SK-N-SH (cell line): ENCODE results near the gene MICAL2. TPM values are rescaled to one million over a fixed set of nuclear protein-coding genes. Genes with fewer than 3 reads are reported as not detected.

Source experiments
- CTCF ChIA-PET: fragments of 300-600, 350-600 bp; formaldehyde crosslinking; extraction: SDS; loops from one replicate; lab custom pipeline; 2021; lab: Yijun Ruan, JAX
- POLR2A ChIA-PET: fragments of 350-600 bp; sonication (Branson Sonifier 250); formaldehyde crosslinking; extraction: SDS; loops from one replicate; lab custom pipeline; 2020; ENCODE audit warnings: antibody characterized with exemption, inconsistent platforms; lab: Yijun Ruan, JAX
- DNase-seq: peaks from one replicate; pipeline ENCODE4 v3.0.0; 2012
- H2AFZ ChIP-seq: fragments of 200-600 bp; sonication (generic); 2 replicates; pipeline ENCODE4 v1.8.1; 2016; ENCODE audit warnings: antibody characterized with exemption, mild to moderate bottlenecking, low read depth
- H3F3A ChIP-seq: fragments of 200-600 bp; sonication (generic); replicated peaks from 2 replicates; pipeline ENCODE3; 2016; ENCODE audit warnings: antibody characterized with exemption, mild to moderate bottlenecking; ENCODE audit not compliant: insufficient read depth
- H3K27ac ChIP-seq, 2 experiments: fragments of 200-500 bp in 1 of 2; fragments of 200-600 bp in 1 of 2; sonication (Bioruptor generic) in 1 of 2; sonication (generic), shearing (Covaris generic) in 1 of 2; 2 replicates each; pipeline versions ENCODE4 v1.5.1 to v1.6.1; 2014 to 2016; ENCODE audit warnings: low read depth in 2 of 2, inconsistent platforms in 1 of 2, low read length in 1 of 2, mild to moderate bottlenecking in 1 of 2, mixed read lengths in 1 of 2
- H3K27me3 ChIP-seq: fragments of 200-600 bp; sonication (generic), shearing (Covaris generic); 2 replicates; pipeline ENCODE4 v1.6.1; 2016; ENCODE audit warnings: mixed run types; ENCODE audit not compliant: insufficient read depth
- H3K36me3 ChIP-seq, 2 experiments: fragments of 200-500 bp in 1 of 2; fragments of 200-600 bp in 1 of 2; sonication (Bioruptor generic) in 1 of 2; sonication (generic) in 1 of 2; replicated peaks in 1 of 2; 2 replicates each; pipeline versions ENCODE3 to v1.5.1; 2014 to 2016; ENCODE audit warnings: low read length in 1 of 2, mild to moderate bottlenecking in 1 of 2; ENCODE audit not compliant: insufficient read depth in 2 of 2, control insufficient read depth in 1 of 2
- H3K4me1 ChIP-seq, 2 experiments: fragments of 200-500 bp in 1 of 2; fragments of 200-600 bp in 1 of 2; sonication (Bioruptor generic) in 1 of 2; sonication (generic), shearing (Covaris generic) in 1 of 2; 2 replicates each; pipeline versions ENCODE4 v1.5.1 to v1.6.1; 2014 to 2016; ENCODE audit warnings: low read depth in 1 of 2, low read length in 1 of 2, mixed run types in 1 of 2; ENCODE audit not compliant: insufficient read depth in 2 of 2, control insufficient read depth in 1 of 2
- H3K4me2 ChIP-seq: fragments of 200-600 bp; sonication (generic), shearing (Covaris generic); 2 replicates; pipeline ENCODE4 v1.6.1; 2017; ENCODE audit warnings: mixed run types
- H3K4me3 ChIP-seq, 2 experiments: fragments of 200-500 bp in 1 of 2; fragments of 200-600 bp in 1 of 2; sonication (Bioruptor generic) in 1 of 2; sonication (generic), shearing (Covaris generic) in 1 of 2; 2 replicates each; pipeline versions ENCODE4 v1.5.1 to v1.8.1; 2014 to 2016; ENCODE audit warnings: low read depth in 2 of 2, inconsistent platforms in 1 of 2, low read length in 1 of 2, mild to moderate bottlenecking in 1 of 2, mixed read lengths in 1 of 2, moderate library complexity in 1 of 2
- H3K79me2 ChIP-seq: fragments of 200-600 bp; sonication (generic); 2 replicates; pipeline ENCODE4 v1.8.1; 2017; ENCODE audit warnings: mild to moderate bottlenecking; ENCODE audit not compliant: insufficient read depth
- H3K9ac ChIP-seq: fragments of 200-600 bp; sonication (generic); 2 replicates; pipeline ENCODE4 v1.6.1; 2017; ENCODE audit warnings: mixed run types
- H3K9me2 ChIP-seq: fragments of 200-600 bp; sonication (generic); 2 replicates; pipeline ENCODE4 v1.6.1; 2017; ENCODE audit warnings: mixed run types
- H3K9me3 ChIP-seq: fragments of 200-600 bp; sonication (generic); 2 replicates; pipeline ENCODE4 v1.6.1; 2017; ENCODE audit warnings: mixed run types, mild to moderate bottlenecking, moderate library complexity
- H4K20me1 ChIP-seq: fragments of 200-600 bp; sonication (generic); 2 replicates; pipeline ENCODE4 v1.6.1; 2017; ENCODE audit warnings: mild to moderate bottlenecking, mixed run types; ENCODE audit not compliant: insufficient read depth
- CHD2 ChIP-seq: fragments of 150-350 bp; IDR thresholded peaks from 2 replicates; pipeline ENCODE4 v1.6.1; 2018; ENCODE audit warnings: low read length; ENCODE audit not compliant: partially characterized antibody
- CTCF ChIP-seq: fragments of 200-600 bp; sonication (generic); IDR thresholded peaks from 2 replicates; pipeline ENCODE4 v1.6.1; 2017; ENCODE audit warnings: antibody characterized with exemption, mild to moderate bottlenecking, moderate library complexity
- ELF1 ChIP-seq: IDR thresholded peaks from 2 replicates; pipeline ENCODE4 v1.4.0; 2012
- FOSL2 ChIP-seq: IDR thresholded peaks from 2 replicates; pipeline ENCODE4 v1.4.0; 2012; ENCODE audit warnings: low read depth, mild to moderate bottlenecking, moderate library complexity, borderline replicate concordance
- JUND ChIP-seq: IDR thresholded peaks from 2 replicates; pipeline ENCODE4 v1.4.0; 2012
- MEF2A ChIP-seq: IDR thresholded peaks from 2 replicates; pipeline ENCODE4 v1.4.0; 2012; ENCODE audit warnings: low read depth, borderline replicate concordance
- MXI1 ChIP-seq: IDR thresholded peaks from 2 replicates; pipeline ENCODE4 v1.6.1; 2012; ENCODE audit warnings: mild to moderate bottlenecking, low read depth, low read length, improper control_type of control experiment
- NFIC ChIP-seq: IDR thresholded peaks from 2 replicates; pipeline ENCODE4 v1.4.0; 2012; ENCODE audit warnings: borderline replicate concordance
- PBX3 ChIP-seq: IDR thresholded peaks from 2 replicates; pipeline ENCODE4; 2012
- POLR2AphosphoS5 ChIP-seq: IDR thresholded peaks from 2 replicates; pipeline ENCODE4 v1.6.1; 2012; ENCODE audit warnings: low read depth, low read length
- RAD21 ChIP-seq: IDR thresholded peaks from 2 replicates; pipeline ENCODE4 v1.6.1; 2012; ENCODE audit warnings: mild to moderate bottlenecking, low read length
- RXRA ChIP-seq: IDR thresholded peaks from 2 replicates; pipeline ENCODE4 v1.4.0; 2012; ENCODE audit warnings: low read depth, mild to moderate bottlenecking, borderline replicate concordance
- TAF1 ChIP-seq: IDR thresholded peaks from 2 replicates; pipeline ENCODE4 v1.6.1; 2012; ENCODE audit warnings: low read depth, mild to moderate bottlenecking, low read length, moderate library complexity, borderline replicate concordance
- TCF12 ChIP-seq: IDR thresholded peaks from 2 replicates; pipeline ENCODE4 v1.4.0; 2012
- USF1 ChIP-seq: IDR thresholded peaks from 2 replicates; pipeline ENCODE4 v1.4.0; 2012; ENCODE audit warnings: low read depth, borderline replicate concordance
- WGBS: methylation state at CpG from one replicate; pipeline ENCODE4 v1.1.6; 2017; ENCODE audit warnings: low lambda C conversion rate; 5-methylcytosine and 5-hydroxymethylcytosine counted together
- polyA plus RNA-seq, 3 experiments: library from polyadenylated mRNA; depleted of rRNA; stranded (reverse); fragments of >200 nt; gene quantifications; 2 replicates each; pipeline ENCODE4 v1.2.3, GENCODE V29; 2012

Gene MICAL2
- polyA plus RNA-seq, 1 of the 3 experiments (the other 2 are of a cell fraction), result 54.6 TPM

GRCh38 chr11:12251666-12252560 lies 141.5 kb downstream of the MICAL2 start:
- Histone ChIP-seq H3K4me1 (peaks cover 0 to 28% of the 10 kb centered on the region in 2 experiments; a peak in 1 of 4 replicates), H2AFZ (no peak overlapping the region), H3K4me3 (no peak overlapping the region), H3K27me3 (no peaks in the 10 kb centered on the region), H3K27ac (no peak overlapping the region), H3K9me2 (no peaks in the 10 kb centered on the region), H3K9me3 (no peaks in the 10 kb centered on the region), H4K20me1 (no peaks in the 10 kb centered on the region), H3K9ac (no peak overlapping the region), H3K4me2 (no peak overlapping the region), H3K36me3 (peaks cover 37 to 38% of the 10 kb centered on the region in 2 experiments), H3K79me2 (peaks cover 15% of the 10 kb centered on the region; the same call in 1 of the 2 replicates), H3F3A (peaks cover 16% of the 10 kb centered on the region)
- 87% methylated on average over 4 of the region's 5 CpGs for WGBS
- TF ChIP-seq FOSL2 (no peak), MEF2A (no peak), CTCF (no peak), PBX3 (no peak), JUND (no peak), POLR2AphosphoS5 (no peak), RAD21 (no peak), ELF1 (no peak), CHD2 (no peak), TAF1 (no peak), TCF12 (no peak), NFIC (no peak), MXI1 (no peak), RXRA (no peak), USF1 (no peak)
- no peak for DNase-seq
- POLR2A ChIA-PET, result no interaction called here
- CTCF ChIA-PET, result interaction anchor here (1.2 to 3.9 kb wide), 4 partner anchors 10 to 207 kb away, joined by 4 to 21 read pairs (median 4); no protein-coding TSS in a partner anchor
